ENCODE data around the gene PRKCA. TPM values are rescaled to one million over a fixed set of nuclear protein-coding genes. Genes with fewer than 3 reads are reported as not detected.

Gene PRKCA
- total RNA-seq, 1 experiment from 2014 or later: 20.7 TPM

DNA sequence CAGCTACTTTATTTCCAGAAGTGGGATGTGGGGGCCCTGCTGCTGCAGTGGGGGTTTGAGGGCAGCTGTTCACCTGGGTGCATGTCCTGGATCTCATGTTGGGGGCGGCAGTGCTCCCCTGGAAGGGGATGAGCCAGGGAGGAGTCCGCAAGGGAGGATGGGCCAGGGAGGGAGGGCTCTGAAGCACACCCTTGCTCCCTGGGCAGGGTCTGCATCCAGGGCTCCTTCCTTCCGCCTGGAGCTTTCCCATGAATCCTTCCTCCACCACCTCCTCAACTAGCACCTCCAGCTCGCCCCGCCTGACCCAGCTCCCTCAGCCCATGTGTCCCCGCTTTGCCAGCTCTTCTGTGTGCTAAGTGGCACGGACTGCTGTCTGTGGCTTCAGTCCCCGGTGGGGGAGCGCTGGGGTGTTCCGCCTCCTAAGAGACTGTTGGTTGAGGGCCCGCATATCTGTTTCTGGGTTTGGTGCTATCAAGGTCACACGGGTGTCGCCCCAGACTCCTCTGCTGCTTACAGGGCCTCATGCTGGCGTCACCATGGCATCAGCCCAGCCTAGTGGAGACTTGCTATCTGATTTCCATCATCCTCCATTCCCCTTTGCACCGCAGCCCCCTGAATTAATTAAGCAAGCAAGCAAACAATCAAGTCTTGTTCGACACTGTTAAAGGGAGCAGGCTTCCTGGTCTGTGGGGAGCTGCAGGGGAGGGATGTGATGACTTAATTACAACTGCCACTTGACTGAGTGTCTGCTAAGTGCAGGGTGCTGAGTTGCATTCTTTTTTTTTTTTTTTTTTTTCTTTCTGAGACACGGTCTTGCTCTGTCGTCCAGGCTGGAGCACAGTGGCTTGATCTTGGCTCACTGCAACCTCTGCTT lies 71.8 kb downstream of the PRKCA start:
- BruUV-seq (replicated peaks): no TSS peak
- Mint-ChIP-seq H3K4me3 (ENCODE audit: unreplicated experiment) (no peak overlapping the region), H3K4me1 (ENCODE audit: insufficient read depth, unreplicated experiment) (no peaks in the 10 kb centered on the region)

DNA sequence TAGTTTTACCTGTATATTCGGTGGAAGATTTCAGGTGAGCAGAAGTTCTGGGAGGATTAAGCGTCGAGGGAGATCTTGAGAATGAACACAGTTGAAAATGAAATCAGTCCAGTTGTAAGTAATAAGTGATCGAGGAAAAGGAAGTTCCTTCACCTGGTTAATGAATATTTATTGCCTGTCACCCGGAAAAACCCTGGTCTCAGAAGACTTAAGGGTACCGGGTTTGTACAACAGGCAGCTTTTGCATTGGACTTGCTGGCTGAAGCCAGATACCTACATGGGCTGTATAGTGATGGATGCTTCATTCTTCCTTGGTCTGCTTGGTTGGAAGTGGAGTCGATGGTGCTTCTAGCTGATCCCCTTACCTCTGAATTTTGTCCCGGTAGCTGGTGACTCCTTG lies 72.7 kb downstream of the PRKCA start:
- no peak for TF ChIP-seq CTCF (IDR thresholded peaks at IDR 0.05; ENCODE audit: unreplicated experiment)
- Mint-ChIP-seq H3K36me3 (ENCODE audit: insufficient read depth, unreplicated experiment) (no peaks in the 10 kb centered on the region), H3K27ac (ENCODE audit: low read depth, unreplicated experiment) (no peak overlapping the region), H3K4me1 (ENCODE audit: insufficient read depth, unreplicated experiment) (no peaks in the 10 kb centered on the region), H3K9me3 (ENCODE audit: unreplicated experiment) (no peaks in the 10 kb centered on the region), H3K4me3 (ENCODE audit: unreplicated experiment) (no peak overlapping the region), H3K27me3 (ENCODE audit: insufficient read depth, unreplicated experiment) (no peaks in the 10 kb centered on the region)
- ChIA-PET POLR2A (no interaction called here), CTCF (no interaction called here)
- BruUV-seq (replicated peaks): no TSS peak
- no peak for DNase-seq (ENCODE audit: unreplicated experiment)
- intact Hi-C loops (cut with micrococcal nuclease): no loop called here

More for the DNA sequence above, 71.8 kb downstream of the PRKCA start:
- Mint-ChIP-seq H3K27ac (ENCODE audit: low read depth, unreplicated experiment) (no peak overlapping the region), H3K27me3 (ENCODE audit: insufficient read depth, unreplicated experiment) (no peaks in the 10 kb centered on the region), H3K36me3 (ENCODE audit: insufficient read depth, unreplicated experiment) (no peaks in the 10 kb centered on the region), H3K9me3 (ENCODE audit: unreplicated experiment) (no peaks in the 10 kb centered on the region)
- intact Hi-C loops (cut with micrococcal nuclease): no loop called here
- ChIA-PET CTCF (interaction anchor here (0.7 kb wide), 1 partner anchor 76 kb away, joined by 4 read pairs; no protein-coding TSS in a partner anchor), POLR2A (interaction anchor here (0.6 kb wide), 1 partner anchor 57 kb away, joined by 4 read pairs; no protein-coding TSS in a partner anchor)
- DNase-seq (ENCODE audit: unreplicated experiment): no peak
- no peak for TF ChIP-seq CTCF (IDR thresholded peaks at IDR 0.05; ENCODE audit: unreplicated experiment)

DNA sequence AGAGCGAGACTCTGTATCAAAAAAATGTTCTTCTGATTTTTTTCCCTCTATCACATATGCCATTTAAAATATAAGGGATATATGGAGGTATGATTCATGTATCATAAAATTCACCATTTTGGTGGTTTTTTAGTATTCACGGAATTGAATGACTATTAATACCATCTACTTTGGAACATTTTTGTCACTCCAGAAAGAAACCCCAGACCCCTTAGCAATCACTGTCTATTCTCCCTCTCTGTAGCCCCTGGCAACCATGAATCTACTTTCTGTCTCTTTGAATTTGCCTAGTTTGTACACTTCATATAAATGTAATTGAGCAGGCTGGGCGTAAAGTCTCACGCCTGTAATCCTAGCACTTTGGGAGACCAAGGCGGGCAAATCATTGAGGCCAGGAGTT lies 75.9 kb downstream of the PRKCA start:
- Mint-ChIP-seq H3K4me3 (ENCODE audit: unreplicated experiment) (no peak overlapping the region), H3K4me1 (ENCODE audit: insufficient read depth, unreplicated experiment) (no peaks in the 10 kb centered on the region), H3K9me3 (ENCODE audit: unreplicated experiment) (no peaks in the 10 kb centered on the region), H3K36me3 (ENCODE audit: insufficient read depth, unreplicated experiment) (peaks cover 6% of the 10 kb centered on the region), H3K27ac (ENCODE audit: low read depth, unreplicated experiment) (no peak overlapping the region), H3K27me3 (ENCODE audit: insufficient read depth, unreplicated experiment) (no peaks in the 10 kb centered on the region)
- intact Hi-C loops (cut with micrococcal nuclease): no loop called here
- no peak for DNase-seq (ENCODE audit: unreplicated experiment)
- ChIA-PET POLR2A (interaction anchor here (0.7 kb wide), 1 partner anchor 54 kb away, joined by 3 read pairs; no protein-coding TSS in a partner anchor), CTCF (no interaction called here)
- no TSS peak for BruUV-seq (replicated peaks)
- TF ChIP-seq CTCF (IDR thresholded peaks at IDR 0.05; ENCODE audit: unreplicated experiment): no peak

DNA sequence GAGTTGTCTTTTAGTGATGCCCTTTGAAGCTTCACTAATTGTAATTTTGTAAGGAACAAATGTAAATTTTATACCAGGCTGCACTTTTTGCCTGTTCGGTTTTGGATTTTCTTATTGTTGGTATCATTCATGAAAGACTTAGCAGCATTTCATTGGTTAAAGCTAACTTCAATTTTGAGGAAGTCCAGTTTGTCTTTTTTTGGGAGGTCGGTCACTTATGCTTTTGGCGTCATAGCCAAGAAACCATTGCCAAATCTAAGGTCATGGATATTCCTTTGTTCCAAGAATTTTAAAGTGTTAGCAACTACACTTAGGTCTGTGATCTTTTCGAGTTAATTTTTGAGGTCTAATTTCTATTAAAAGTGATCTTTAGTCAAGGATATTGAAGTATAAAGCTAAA lies 77.1 kb downstream of the PRKCA start:
- ChIA-PET POLR2A (no interaction called here), CTCF (no interaction called here)
- DNase-seq (ENCODE audit: unreplicated experiment): no peak
- no TSS peak for BruUV-seq (replicated peaks)
- intact Hi-C loops (cut with micrococcal nuclease): no loop called here
- no peak for TF ChIP-seq CTCF (IDR thresholded peaks at IDR 0.05; ENCODE audit: unreplicated experiment)
- no peak overlapping the region for H3K27ac Mint-ChIP-seq (ENCODE audit: low read depth, unreplicated experiment)
- peaks cover 6% of the 10 kb centered on the region for H3K36me3 Mint-ChIP-seq (ENCODE audit: insufficient read depth, unreplicated experiment)
- H3K27me3 Mint-ChIP-seq (ENCODE audit: insufficient read depth, unreplicated experiment): no peaks in the 10 kb centered on the region
- no peaks in the 10 kb centered on the region for H3K9me3 Mint-ChIP-seq (ENCODE audit: unreplicated experiment)
- H3K4me1 Mint-ChIP-seq (ENCODE audit: insufficient read depth, unreplicated experiment): no peaks in the 10 kb centered on the region
- H3K4me3 Mint-ChIP-seq (ENCODE audit: unreplicated experiment): no peak overlapping the region

Measured in MCF 10A (cell line).